Suppressor macrophage (primary cell): ENCODE results near the gene PRXL2A.
A peak's percentile ranks its signal among the peaks of the same experiment; 100 is the strongest.
"Not testable (repeated sequence)": the region's sequence is repeated elsewhere in the genome, so short reads cannot be mapped to it uniquely, and the experiment has no call there.

ENCODE experiments used
- DNase-seq, 4 experiments: peaks; one replicate each; pipeline ENCODE4 v3.0.0-alpha.2; 2020 to 2022

Gene PRXL2A

GRCh38 chr10:80477813-80478212 is 69.5 kb downstream of the PRXL2A start:
- DNase-seq: peak; percentile 76 to 88 (median 83)

GRCh38 chr10:80480373-80480772 is 72.0 kb downstream of the PRXL2A start:
- not testable (repeated sequence) for DNase-seq

- no peak for DNase-seq
Observed at GRCh38 chr10:80480852-80481251, 72.5 kb downstream of the PRXL2A start.

DNA sequence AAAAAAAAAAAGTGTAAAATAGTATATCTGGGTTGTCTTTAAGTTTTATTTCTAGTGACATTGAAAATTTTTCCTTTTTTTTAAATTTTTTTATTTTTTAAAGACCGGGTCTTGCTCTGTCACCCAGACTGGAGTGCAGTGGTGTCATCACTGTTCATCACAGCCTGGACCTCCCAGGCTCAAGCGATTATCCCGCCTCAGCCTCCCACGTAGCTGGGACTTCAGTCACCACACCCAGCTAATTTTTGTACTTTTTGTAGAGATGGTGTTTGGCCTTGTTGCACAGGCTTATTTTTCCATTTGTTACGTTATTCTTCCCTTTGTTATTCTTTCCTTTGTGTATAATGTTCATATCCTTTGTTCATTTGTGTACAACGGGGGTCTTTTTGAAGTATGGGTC is 75.9 kb downstream of the PRXL2A start:
- DNase-seq: peak in 3 of 4 experiments; percentile 51 to 71 (median 64)

DNA sequence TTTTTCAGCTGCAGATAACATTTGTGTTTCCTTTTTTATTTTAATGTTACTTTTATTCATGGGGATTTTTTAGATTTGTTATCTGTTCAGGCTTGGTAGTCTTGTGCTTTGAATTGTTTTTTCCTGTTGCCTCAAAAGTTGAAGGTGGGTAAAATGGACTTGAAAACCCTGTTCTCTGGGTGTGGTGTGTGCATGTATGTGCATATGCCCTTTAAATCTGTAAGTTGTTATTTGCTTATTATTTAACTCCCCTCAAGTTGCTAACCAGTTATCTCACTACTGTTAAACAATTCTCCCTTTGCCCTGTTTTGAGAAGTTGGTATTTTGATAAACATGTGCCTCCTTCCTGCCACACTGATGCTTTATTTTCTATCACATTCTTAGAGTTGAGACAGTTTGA is 76.3 kb downstream of the PRXL2A start:
- peak in 1 of 4 experiments; percentile 23 for DNase-seq

DNA sequence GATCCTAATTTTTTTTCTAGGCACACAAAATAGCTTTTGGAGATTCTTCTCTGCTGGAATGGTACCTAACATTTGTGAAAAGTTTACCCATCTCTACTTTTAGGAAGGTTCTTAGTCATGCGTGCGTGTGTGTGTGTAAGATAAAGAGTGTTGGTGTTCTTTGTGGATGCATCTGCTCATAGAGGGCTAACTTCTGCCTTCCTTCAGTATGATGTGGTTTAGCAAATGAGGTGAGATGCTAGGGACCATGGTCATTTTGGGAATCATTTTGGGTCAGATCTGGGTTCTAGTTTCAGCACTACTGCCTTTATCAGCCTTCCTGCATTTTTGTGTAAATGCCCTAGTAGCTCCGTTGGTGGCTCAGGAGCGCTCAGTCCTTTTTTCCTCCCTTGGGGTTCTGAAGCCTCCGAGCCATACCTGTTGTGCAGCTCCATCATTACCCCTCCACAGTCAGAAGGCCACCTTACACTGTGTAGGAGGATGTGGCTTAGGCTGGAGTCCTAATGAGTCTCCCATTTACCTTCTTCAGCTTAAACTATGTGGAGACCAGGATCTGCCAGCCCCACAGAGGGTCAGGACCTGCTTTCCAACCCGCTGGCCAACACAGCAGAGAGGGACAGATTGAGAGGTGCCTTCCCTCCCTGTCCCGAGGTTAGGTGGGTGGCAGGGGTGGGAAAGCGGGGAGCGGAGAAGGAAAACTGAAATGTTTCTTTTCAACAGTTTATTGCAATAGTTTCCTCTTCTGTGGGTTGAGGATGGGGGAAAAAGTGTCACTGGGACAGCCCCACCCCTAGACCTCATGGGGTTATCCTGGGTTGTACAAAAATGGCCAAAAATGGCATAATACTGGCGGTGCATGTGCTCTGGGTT is 77.0 kb downstream of the PRXL2A start:
- DNase-seq: peak; percentile 67 to 84 (median 72)

DNA sequence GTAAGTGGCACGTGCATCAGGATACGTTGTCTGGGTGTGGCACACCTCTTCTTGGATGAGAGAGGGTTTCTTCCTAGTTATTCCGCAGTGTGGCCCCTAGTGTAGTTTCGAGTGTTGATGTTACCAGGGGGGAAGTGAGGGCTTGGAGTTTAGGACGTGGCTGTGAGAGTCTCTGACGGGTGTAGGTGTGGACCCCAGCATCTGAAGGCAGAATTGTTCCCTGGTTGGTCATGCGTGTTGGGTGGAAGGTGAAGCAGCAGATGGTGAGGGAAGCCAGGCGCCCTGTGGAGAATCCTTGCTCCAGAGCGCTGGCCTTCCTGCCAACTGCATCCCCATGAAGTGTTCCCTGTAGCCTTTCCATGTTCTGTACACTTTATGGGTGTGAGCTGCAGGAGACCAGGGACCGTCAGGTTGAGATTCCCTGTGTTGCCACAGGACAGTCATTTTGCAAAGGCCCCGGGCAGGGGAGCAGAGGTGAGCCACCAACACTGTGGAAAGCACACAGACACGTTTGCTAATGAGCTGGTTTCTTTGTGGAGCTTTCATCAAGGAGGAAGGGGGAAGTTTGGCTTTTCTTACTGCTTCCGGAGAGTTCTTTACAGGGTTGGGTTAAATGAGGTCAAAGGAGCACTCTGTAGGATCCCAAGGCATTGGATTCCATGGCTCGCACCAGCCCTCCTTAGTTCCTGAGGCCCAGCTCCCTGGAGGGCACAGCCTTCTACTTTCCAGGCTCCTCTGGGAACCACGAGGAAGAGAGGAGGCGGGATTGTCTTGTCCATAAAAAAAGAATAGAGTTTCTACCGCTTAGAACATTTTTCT is 77.8 kb downstream of the PRXL2A start:
- DNase-seq: peak; percentile 51 to 80 (median 72)
